Measurements from ENCODE around the gene NEUROG1.

Gene NEUROG1

DNA sequence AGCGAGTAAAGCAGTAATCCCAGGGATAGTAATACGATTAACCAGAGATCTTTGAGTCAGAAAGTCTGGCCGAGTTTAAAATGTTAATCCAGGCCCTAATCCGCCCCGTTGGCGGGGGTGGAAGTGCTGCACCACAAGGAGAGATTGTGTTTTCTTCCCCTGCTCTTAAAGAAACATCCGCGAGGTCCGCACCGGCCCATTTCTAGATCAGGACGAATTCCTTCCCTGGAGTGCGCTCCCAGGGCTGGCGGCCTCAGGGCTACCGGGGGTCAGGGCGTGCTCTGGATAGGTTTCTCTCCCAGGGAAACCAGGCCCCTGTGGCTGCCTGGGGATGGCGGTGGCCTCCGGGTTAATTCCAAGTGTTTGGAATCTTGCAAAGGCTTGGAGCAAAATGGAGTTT, 9.3 kb upstream of the NEUROG1 start:
- no peak overlapping the region for H3K4me3 ChIP-seq (ENCODE audit: low read length)
- TF ChIP-seq CTCF (conservative IDR thresholded peaks at IDR 0.05; ENCODE audit: low read depth, low read length), result no peak
- peak; percentile 69 for DNase-seq (ENCODE audit: low read depth)

DNA sequence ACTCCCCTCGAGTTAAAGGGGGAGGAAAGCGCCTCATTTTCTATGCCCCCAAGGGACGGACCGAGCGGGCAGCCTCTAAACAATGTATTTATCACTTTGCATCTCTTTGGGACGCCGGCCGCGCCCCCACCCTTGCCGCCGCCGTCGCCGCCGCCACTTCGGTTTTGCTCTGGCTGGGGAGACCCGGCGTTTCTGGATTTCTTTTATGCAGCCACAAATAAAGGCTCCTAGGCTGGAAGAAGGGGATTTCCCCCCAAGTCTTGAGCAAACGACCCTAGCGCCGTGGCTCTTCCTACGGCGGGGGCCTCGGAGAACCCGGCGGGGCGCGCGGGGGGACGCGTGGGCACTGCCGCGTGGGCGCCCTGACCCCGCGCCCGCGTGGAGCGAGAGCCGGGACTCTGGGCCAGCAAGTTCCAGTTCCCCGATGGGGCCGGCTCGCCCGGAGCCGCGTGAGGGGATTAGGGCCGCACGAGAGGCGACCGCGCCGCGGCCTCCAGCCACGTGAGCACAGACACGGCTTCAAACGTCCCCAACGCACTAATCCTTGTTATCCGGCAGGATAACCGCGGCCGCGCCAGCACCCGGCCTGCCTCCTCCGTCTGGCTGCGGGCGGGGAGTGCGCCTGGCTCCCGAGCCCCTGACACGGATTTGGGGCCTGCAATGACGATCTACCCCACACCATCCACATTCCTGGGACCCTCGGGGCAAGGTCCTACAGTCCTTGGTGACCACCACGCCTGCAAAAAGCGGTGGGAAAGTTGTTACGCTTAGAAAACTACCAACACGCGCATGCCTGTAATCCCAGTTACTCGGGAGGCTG, 7.9 kb upstream of the NEUROG1 start:
- peak; percentile 46 for DNase-seq (ENCODE audit: low read depth)
- TF ChIP-seq CTCF (conservative IDR thresholded peaks at IDR 0.05; ENCODE audit: low read depth, low read length), result no peak
- peak overlapping the region; percentile 30 for H3K4me3 ChIP-seq (ENCODE audit: low read length)

DNA sequence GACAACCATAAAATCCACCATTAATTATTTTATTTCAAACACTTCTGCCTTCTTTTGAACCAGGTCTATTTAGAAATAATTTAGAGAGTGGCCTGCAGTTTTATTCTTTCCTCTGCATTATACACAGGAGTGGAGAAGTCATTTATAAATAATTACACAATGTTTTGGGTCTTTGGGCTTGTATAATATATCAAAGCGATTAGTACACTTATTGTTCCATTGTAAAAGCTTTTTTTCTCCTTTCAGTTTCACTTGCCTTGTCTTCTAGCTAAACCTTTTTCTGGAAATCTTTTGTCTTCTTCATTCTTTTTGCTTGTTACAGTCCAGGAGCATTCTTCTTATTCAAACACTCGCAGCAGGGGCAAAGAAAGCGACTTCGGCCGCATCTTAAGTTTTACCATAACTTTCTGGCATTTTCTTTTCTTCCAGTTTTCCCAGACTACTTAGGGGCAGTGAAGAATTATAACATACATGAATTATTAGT, 7.3 kb upstream of the NEUROG1 start:
- no peak overlapping the region for H3K4me3 ChIP-seq (ENCODE audit: low read length)
- no peak for DNase-seq (ENCODE audit: low read depth)

DNA sequence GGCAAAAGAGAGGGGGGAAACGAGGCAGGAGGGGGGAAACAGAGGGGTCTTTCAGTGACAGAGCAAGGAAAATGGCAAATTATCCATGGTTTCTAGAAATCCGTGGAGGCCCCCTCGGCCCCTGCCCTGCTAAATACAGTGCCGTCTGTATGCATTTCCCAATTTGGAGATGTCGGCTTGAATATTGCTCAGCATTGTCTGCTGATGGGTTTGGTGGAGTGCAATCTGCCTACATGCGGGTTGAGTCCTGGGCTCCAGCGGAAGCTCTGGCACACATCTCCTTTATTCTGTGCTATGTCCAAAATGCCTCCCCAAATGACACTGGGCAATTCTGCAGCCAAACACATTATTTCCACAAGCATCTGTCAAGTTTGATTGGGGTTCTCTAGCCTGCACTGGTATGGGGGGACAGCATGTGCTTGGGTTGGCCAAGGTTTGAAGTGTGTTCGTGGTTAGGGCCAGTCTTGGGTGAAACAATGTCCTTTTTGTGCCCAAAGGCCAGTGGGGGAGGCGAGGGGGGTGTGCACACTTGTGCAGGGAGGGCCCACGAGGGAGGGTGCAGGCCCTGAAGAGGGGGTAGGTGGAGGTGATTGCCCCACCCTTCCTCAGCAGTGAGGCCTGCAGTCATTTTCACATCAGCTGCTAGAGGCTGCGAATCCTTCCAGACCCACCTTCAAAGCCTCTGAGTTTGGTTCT, 6.2 kb upstream of the NEUROG1 start:
- no peak overlapping the region for H3K4me3 ChIP-seq (ENCODE audit: low read length)
- no peak for TF ChIP-seq CTCF (conservative IDR thresholded peaks at IDR 0.05; ENCODE audit: low read depth, low read length)
- DNase-seq (ENCODE audit: low read depth), result no peak

More for the DNA sequence above, 7.3 kb upstream of the NEUROG1 start:
- TF ChIP-seq CTCF (conservative IDR thresholded peaks at IDR 0.05; ENCODE audit: low read depth, low read length), result no peak

- H3K4me3 ChIP-seq (ENCODE audit: low read length), result no peak overlapping the region
- no peak for DNase-seq (ENCODE audit: low read depth)
- TF ChIP-seq CTCF (conservative IDR thresholded peaks at IDR 0.05; ENCODE audit: low read depth, low read length), result no peak
These were observed 3.8 kb upstream of the NEUROG1 start for GRCh38 chr5:135539430-135540005.

- no peak overlapping the region for H3K4me3 ChIP-seq (ENCODE audit: low read length)
- TF ChIP-seq CTCF (conservative IDR thresholded peaks at IDR 0.05; ENCODE audit: low read depth, low read length), result no peak
- DNase-seq (ENCODE audit: low read depth), result peak; percentile 40
These were observed 2.5 kb upstream of the NEUROG1 start for GRCh38 chr5:135538261-135538660.

Data from retinal pigment epithelial cell (primary cell).